HEK293T (cell line): ENCODE measurements around the gene CDK13.

Experiments used
- ARNT ChIP-seq: fragments of 450-650 bp; IDR thresholded peaks from 2 replicates; pipeline ENCODE4 v1.6.1; 2017; ENCODE audit warnings: mild to moderate bottlenecking
- BHLHE40 ChIP-seq: fragments of 450-650 bp; IDR thresholded peaks from 2 replicates; pipeline ENCODE4 v1.6.1; 2016; ENCODE audit warnings: mild to moderate bottlenecking, moderate library complexity, borderline replicate concordance
- ELF4 ChIP-seq: fragments of 450-650 bp; IDR thresholded peaks from 2 replicates; pipeline ENCODE4 v1.6.1; 2017; ENCODE audit warnings: antibody characterized with exemption
- FOXA1 ChIP-seq: fragments of 450-650 bp; IDR thresholded peaks from 2 replicates; pipeline ENCODE4 v1.6.1; 2016; ENCODE audit warnings: mild to moderate bottlenecking
- FOXK2 ChIP-seq: fragments of 450-650 bp; IDR thresholded peaks from 2 replicates; pipeline ENCODE4 v1.6.1; 2016; ENCODE audit warnings: mild to moderate bottlenecking
- FOXM1 ChIP-seq: fragments of 450-650 bp; IDR thresholded peaks from 2 replicates; pipeline ENCODE4 v1.6.1; 2017; ENCODE audit warnings: mild to moderate bottlenecking, borderline replicate concordance
- HDGF ChIP-seq: fragments of 450-650 bp; IDR thresholded peaks from 2 replicates; pipeline ENCODE4 v1.6.1; 2017; ENCODE audit warnings: antibody characterized with exemption, borderline replicate concordance
- L3MBTL2 ChIP-seq: fragments of 450-650 bp; conservative IDR thresholded peaks from 2 replicates; pipeline ENCODE4 v1.6.1; 2016; ENCODE audit warnings: mild to moderate bottlenecking
- NFRKB ChIP-seq: fragments of 450-650 bp; IDR thresholded peaks from 2 replicates; pipeline ENCODE4 v1.6.1; 2016; ENCODE audit warnings: mild to moderate bottlenecking, moderate library complexity
- SP1 ChIP-seq: fragments of 450-650 bp; IDR thresholded peaks from 2 replicates; pipeline ENCODE4 v1.6.1; 2017
- SUZ12 ChIP-seq: fragments of 450-650 bp; IDR thresholded peaks from 2 replicates; pipeline ENCODE4 v1.6.1; 2016; ENCODE audit warnings: mild to moderate bottlenecking
- TARDBP ChIP-seq: fragments of 450-650 bp; IDR thresholded peaks from 2 replicates; pipeline ENCODE4 v1.6.1; 2016
- ZNF384 ChIP-seq: fragments of 450-650 bp; IDR thresholded peaks from 2 replicates; pipeline ENCODE4 v1.6.1; 2016
- TF ChIP-seq, protein P1 (sequence below): fragments of 450-650 bp; IDR thresholded peaks from 2 replicates; pipeline ENCODE4 v1.6.1; 2016

GRCh38 chr7:39908973-39909372 lies 41.1 kb upstream of the CDK13 start:
- TF ChIP-seq BHLHE40 (no peak), L3MBTL2 (no peak), TARDBP (no peak), SUZ12 (no peak), FOXA1 (no peak), SP1 (no peak), NFRKB (no peak), ARNT (no peak), ZNF384 (no peak), HDGF (no peak), FOXM1 (no peak), FOXK2 (no peak), ELF4 (no peak)
- TF ChIP-seq, protein P1, sequence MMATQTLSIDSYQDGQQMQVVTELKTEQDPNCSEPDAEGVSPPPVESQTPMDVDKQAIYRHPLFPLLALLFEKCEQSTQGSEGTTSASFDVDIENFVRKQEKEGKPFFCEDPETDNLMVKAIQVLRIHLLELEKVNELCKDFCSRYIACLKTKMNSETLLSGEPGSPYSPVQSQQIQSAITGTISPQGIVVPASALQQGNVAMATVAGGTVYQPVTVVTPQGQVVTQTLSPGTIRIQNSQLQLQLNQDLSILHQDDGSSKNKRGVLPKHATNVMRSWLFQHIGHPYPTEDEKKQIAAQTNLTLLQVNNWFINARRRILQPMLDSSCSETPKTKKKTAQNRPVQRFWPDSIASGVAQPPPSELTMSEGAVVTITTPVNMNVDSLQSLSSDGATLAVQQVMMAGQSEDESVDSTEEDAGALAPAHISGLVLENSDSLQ: no peak
